ENCODE data around the gene VWA1. TPM values are rescaled to one million over a fixed set of nuclear protein-coding genes. Genes with fewer than 3 reads are reported as not detected.

Gene VWA1, protein sequence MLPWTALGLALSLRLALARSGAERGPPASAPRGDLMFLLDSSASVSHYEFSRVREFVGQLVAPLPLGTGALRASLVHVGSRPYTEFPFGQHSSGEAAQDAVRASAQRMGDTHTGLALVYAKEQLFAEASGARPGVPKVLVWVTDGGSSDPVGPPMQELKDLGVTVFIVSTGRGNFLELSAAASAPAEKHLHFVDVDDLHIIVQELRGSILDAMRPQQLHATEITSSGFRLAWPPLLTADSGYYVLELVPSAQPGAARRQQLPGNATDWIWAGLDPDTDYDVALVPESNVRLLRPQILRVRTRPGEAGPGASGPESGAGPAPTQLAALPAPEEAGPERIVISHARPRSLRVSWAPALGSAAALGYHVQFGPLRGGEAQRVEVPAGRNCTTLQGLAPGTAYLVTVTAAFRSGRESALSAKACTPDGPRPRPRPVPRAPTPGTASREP
- total RNA-seq (2022; extraction: Qiagen RNA extraction) = 4.1 to 18.3 TPM (median 15.7 TPM) in 5 replicates

DNA sequence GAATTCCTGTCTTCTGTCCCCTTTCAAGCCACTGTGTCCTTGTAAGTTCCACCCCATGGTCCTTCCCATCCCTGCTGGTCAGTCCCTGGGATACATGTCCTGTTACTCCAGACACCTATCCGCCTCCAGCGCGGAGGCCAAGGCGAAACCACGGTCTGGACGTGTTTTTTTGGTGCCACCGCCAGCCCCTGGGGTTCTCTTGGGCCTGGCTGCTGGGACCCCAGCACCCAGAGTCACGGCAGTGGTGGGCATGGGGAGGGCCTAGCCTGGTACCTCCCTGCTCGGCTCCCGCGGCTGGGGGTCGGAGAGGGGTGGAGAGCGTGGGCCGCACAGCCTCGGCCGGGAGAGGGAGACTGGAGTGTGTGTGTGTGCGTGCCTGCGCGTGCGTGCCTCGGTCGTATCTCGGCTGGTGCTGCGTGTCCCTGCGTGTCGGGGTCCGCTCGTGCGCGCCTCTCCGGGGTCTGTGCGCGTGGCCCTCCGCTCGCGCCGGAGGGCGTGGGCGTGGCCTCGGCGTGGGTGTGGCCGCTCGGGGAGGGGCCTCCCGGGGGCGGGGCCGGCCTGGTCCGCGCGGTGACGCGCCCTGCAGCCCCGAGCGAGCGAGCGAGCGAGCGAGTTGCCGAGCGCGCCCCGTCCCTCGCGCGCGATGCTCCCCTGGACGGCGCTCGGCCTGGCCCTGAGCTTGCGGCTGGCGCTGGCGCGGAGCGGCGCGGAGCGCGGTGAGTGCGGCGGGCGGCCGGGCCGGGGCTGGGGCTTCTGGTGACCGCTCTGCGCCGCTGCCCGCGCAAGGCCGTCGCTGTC is at the start of gene VWA1:
Gene VWA1 (plus strand): TSS at position 585 of the 798 bp plus-strand sequence. CDS start 59 bp downstream, at position 644.

DNA sequence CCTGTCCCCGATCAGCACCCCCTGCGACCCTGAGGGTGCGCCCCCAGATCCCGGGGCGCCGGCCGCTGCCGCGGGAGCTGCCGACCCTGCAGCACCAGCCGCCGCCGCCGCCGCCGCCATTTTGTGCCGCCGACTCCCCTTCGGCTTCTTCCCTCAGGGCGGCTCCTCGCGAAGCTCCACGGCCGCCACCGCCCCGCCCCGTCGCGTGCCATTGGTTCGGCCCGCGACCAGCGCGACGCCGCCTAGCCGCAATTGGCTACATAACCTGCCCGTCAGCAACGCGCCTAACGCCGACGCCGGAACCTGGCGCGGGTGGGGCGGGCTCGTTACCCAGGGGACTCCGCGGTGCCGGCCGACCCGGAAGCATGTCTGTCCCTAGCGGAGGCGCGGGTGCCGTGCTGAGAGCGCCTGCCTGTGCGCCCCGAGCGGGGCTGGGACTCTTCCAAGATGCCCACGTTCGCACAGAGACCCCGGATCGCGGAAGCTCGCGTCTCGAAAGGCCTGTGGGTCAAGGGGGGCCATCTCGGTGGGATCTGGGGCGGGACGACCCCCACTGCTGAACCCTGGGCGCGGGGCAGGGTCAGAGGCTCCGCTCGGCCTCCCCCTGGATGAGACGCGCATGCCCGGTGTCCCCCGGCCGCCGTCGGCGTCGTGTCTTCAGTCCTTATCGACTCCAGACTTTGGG is 36.2 kb upstream of the VWA1 start, which contains the start of gene CCNL2:
Gene CCNL2 (minus strand): TSS at position 149 of the 685 bp plus-strand sequence. CDS start 29 bp downstream, at position 120.

DNA sequence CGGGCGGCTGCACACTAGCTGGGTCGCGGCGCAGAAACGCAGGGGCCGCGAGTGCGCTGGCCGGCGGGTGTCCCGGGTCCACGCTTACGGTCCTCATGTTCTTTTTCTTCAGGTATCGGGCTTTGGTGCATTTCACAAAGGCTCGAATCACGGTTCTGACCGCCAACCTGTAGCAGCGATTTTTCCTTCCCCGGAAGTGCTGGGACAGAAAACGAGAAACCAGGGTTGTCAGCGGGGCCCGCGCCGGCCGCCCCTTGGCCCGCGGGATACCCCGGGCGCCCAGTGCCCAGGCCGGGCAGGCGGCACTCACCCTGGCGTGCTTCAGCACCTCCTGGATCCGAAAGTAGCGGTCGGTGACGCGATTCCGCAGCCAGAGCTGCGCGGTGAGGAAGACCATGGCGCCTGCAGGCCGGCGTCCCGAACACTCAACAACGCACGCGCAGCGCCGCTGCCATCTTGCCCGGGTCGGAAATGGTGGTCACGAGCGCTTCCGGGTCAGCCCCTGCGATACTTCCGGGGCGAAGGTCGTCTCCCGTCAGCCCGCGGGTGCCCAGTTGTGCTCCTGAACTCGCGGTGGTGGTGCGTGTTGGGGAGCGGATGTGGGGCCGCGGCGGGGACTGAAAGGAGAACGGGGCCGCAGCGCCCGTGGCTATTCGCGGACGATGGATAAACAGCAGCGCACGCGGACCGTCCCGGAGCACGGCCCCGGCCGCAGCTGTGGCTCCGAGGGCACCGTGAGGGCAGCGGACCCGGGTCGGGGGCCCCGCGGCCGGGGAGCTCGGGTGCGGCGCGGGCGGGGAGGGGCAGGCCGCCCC is 28.5 kb upstream of the VWA1 start, which contains the start of gene MRPL20:
Gene MRPL20 (minus strand): TSS at position 473 of the 815 bp plus-strand sequence. CDS start 76 bp downstream, at position 397.

DNA sequence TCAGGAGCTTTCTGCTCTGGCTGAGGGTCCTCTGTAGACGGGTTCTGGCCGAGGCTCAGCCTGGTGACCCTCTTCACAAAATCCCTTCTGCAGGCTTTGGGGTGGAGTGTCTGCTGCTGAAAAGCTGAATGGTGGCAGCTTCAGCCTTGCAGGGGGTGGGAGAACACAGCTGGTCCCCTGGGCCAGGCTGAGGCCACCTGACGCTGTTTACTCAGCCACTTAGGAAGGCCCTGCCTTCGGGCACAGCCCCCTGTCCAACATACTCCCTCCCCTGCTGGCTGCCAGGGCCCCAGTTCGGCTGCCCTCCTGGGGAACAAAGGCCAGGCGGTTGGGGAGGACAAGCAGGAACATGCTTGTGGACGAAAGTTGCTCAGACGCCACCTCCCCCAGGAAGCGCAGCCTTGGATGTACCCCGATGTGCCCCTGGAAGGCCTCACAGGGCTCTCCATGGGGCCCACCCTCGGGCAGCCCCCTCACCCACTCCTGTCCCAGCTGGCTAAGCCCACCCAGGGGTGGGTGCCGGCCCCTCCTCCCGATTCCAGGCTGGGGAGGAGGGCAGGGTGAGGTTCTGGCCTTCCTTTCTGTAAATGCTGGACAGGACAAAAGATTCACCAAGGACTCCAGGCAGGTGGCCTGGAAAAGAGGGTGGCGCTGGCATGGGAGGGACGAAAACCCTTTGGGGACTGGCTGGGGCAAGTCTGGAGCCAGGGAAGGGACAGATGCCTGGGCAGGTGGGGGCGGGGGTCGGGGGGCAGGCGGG is 14.2 kb upstream of the VWA1 start, which contains the start of gene ANKRD65:
Gene ANKRD65 (minus strand): TSS at position 130 of the 760 bp plus-strand sequence. CDS start 271 bp downstream, outside the sequence.

DNA sequence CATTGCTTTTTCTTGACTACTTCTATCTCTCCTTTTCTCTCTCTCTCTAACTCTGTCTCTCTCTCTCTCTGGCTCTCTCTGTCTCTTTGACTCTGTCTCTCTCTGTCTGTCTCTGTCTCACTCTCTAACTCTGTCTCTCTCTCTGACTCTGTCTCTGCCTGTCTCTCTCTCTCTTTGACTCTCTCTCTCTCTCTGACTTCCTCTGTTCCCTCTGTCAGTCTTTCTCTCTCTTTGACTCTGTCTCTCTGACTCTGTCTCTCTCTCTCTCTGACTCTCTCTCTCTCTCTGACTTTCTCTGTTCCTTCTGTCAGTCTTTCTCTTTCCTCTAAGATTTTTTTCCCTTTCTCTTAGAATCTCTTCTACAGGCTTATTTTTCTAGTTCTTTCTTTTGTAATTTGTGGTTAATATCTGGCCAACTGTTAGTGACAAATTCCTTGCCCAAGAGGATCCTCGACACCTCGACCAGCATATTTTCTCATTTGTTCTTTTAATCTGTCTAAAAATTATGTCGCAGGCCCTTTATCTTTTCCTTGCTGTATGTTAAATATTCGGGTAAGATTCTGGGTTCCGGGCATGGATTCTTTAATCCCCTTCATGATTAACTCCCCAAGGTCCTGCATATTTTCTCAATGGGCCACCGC is 13.7 kb downstream of the VWA1 start, which contains the start of gene ATAD3C:
Gene ATAD3C (plus strand): TSS at position 591 of the 641 bp plus-strand sequence. CDS start 995 bp downstream, outside the sequence.

DNA sequence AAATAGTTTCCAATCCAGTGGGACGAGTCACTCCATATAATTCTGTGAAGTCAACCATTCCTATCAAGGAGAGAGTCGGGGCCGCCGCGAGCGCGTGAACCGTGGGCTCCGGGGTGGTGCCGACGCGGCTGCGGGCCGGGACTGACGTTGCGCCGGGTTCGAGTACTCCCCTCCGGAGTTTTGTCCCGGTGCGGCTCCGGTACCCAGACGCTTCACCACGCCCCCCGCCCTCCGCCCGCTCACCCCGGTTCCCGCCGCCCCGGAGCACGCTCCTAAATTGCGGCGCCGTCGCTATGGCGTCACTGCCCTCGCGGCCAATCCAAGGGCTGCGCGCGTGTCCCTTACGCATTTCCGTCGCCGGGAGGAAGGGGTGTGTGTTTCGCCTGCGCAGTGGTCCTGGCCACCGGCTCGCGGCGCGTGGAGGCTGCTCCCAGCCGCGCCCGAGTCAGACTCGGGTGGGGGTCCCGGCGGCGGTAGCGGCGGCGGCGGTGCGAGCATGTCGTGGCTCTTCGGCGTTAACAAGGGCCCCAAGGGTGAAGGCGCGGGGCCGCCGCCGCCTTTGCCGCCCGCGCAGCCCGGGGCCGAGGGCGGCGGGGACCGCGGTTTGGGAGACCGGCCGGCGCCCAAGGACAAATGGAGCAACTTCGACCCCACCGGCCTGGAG is 36.0 kb downstream of the VWA1 start, which contains the start of gene ATAD3B:
Gene ATAD3B (plus strand): TSS at position 377 of the 664 bp plus-strand sequence. CDS start 120 bp downstream, at position 497.

Other genes starting within 250 kb of the VWA1 start
- gene TNFRSF18, start 229.1 kb upstream of the VWA1 start, total RNA-seq (2022; extraction: Qiagen RNA extraction) = 0.11 to 0.25 TPM (median 0.15 TPM) in 3 of 5 replicates, not detected in the others
- 0.07 to 0.18 TPM (median 0.13 TPM) in 4 of 5 replicates, not detected in the other for gene TNFRSF4, start 221.5 kb upstream of the VWA1 start, total RNA-seq (2022; extraction: Qiagen RNA extraction)
- gene SDF4, start 203.7 kb upstream of the VWA1 start, total RNA-seq (2022; extraction: Qiagen RNA extraction) = 108 to 138 TPM (median 133 TPM) in 5 replicates
- gene B3GALT6, start 203.5 kb upstream of the VWA1 start, total RNA-seq (2022; extraction: Qiagen RNA extraction) = 10.8 to 22.2 TPM (median 19.5 TPM) in 5 replicates
- gene C1QTNF12, start 189.0 kb upstream of the VWA1 start, total RNA-seq (2022; extraction: Qiagen RNA extraction) = 1.4 to 2.3 TPM (median 1.8 TPM) in 5 replicates
- 38.8 to 48.3 TPM (median 46.8 TPM) in 5 replicates for gene UBE2J2, start 161.8 kb upstream of the VWA1 start, total RNA-seq (2022; extraction: Qiagen RNA extraction)
- gene SCNN1D, start 155.3 kb upstream of the VWA1 start, total RNA-seq (2022; extraction: Qiagen RNA extraction) = 0.70 to 1.7 TPM (median 1.3 TPM) in 5 replicates
- gene ACAP3, start 127.8 kb upstream of the VWA1 start, total RNA-seq (2022; extraction: Qiagen RNA extraction) = 10.6 to 21.4 TPM (median 20.6 TPM) in 5 replicates
- 17.0 to 27.7 TPM (median 26.5 TPM) in 5 replicates for gene PUSL1, start 127.1 kb upstream of the VWA1 start, total RNA-seq (2022; extraction: Qiagen RNA extraction)
- 42.4 to 66.0 TPM (median 63.3 TPM) in 5 replicates for gene INTS11, start 111.0 kb upstream of the VWA1 start, total RNA-seq (2022; extraction: Qiagen RNA extraction)
- 15.8 to 23.0 TPM (median 21.1 TPM) in 5 replicates for gene CPTP, start 110.9 kb upstream of the VWA1 start, total RNA-seq (2022; extraction: Qiagen RNA extraction)
- gene TAS1R3, start 104.4 kb upstream of the VWA1 start, total RNA-seq (2022; extraction: Qiagen RNA extraction) = 0.12 to 0.17 TPM (median 0.14 TPM) in 5 replicates
- 46.8 to 86.9 TPM (median 77.1 TPM) in 5 replicates for gene DVL1, start 86.3 kb upstream of the VWA1 start, total RNA-seq (2022; extraction: Qiagen RNA extraction)
- 0.07 to 0.29 TPM (median 0.27 TPM) in 5 replicates for gene MXRA8, start 77.1 kb upstream of the VWA1 start, total RNA-seq (2022; extraction: Qiagen RNA extraction)
- gene AURKAIP1, start 60.5 kb upstream of the VWA1 start, total RNA-seq (2022; extraction: Qiagen RNA extraction) = 103 to 195 TPM (median 175 TPM) in 5 replicates
- 37.8 to 63.9 TPM (median 59.4 TPM) in 5 replicates for gene CCNL2, start 36.4 kb upstream of the VWA1 start, total RNA-seq (2022; extraction: Qiagen RNA extraction)
- 128 to 150 TPM (median 137 TPM) in 5 replicates for gene MRPL20, start 28.4 kb upstream of the VWA1 start, total RNA-seq (2022; extraction: Qiagen RNA extraction)
- 0.04 to 0.07 TPM (median 0.06 TPM) in 4 of 5 replicates, not detected in the other for gene ANKRD65, start 14.4 kb upstream of the VWA1 start, total RNA-seq (2022; extraction: Qiagen RNA extraction)
- gene ATAD3C, start 14.0 kb downstream of the VWA1 start, total RNA-seq (2022; extraction: Qiagen RNA extraction) = not detected in 5 replicates
- 1.2 to 3.5 TPM (median 3.1 TPM) in 5 replicates for gene ATAD3B, start 36.1 kb downstream of the VWA1 start, total RNA-seq (2022; extraction: Qiagen RNA extraction)
- 28.8 to 40.6 TPM (median 38.0 TPM) in 5 replicates for gene ATAD3A, start 76.5 kb downstream of the VWA1 start, total RNA-seq (2022; extraction: Qiagen RNA extraction)
- 0.37 to 0.80 TPM (median 0.47 TPM) in 5 replicates for gene TMEM240, start 104.9 kb downstream of the VWA1 start, total RNA-seq (2022; extraction: Qiagen RNA extraction)
- 96.0 to 109 TPM (median 104 TPM) in 5 replicates for gene SSU72, start 139.2 kb downstream of the VWA1 start, total RNA-seq (2022; extraction: Qiagen RNA extraction)
- 5.8 to 9.6 TPM (median 9.2 TPM) in 5 replicates for gene FNDC10, start 164.4 kb downstream of the VWA1 start, total RNA-seq (2022; extraction: Qiagen RNA extraction)
- 10.5 to 23.6 TPM (median 21.4 TPM) in 5 replicates for gene MIB2, start 179.8 kb downstream of the VWA1 start, total RNA-seq (2022; extraction: Qiagen RNA extraction)
- gene MMP23B, start 196.5 kb downstream of the VWA1 start, total RNA-seq (2022; extraction: Qiagen RNA extraction) = 0.30 to 0.73 TPM (median 0.60 TPM) in 5 replicates
- 24.4 to 27.5 TPM (median 27.0 TPM) in 5 replicates for gene CDK11B, start 223.3 kb downstream of the VWA1 start, total RNA-seq (2022; extraction: Qiagen RNA extraction)